ENCODE results near the gene ALDH1L1. TPM values are rescaled to one million over a fixed set of nuclear protein-coding genes. Genes with fewer than 3 reads are reported as not detected.
"Not testable (repeated sequence)": the region's sequence is repeated elsewhere in the genome, so short reads cannot be mapped to it uniquely, and the experiment has no call there.

Gene ALDH1L1
- total RNA-seq, 4 donors from 2014 or later, result 125 to 176 (median 150) TPM

DNA sequence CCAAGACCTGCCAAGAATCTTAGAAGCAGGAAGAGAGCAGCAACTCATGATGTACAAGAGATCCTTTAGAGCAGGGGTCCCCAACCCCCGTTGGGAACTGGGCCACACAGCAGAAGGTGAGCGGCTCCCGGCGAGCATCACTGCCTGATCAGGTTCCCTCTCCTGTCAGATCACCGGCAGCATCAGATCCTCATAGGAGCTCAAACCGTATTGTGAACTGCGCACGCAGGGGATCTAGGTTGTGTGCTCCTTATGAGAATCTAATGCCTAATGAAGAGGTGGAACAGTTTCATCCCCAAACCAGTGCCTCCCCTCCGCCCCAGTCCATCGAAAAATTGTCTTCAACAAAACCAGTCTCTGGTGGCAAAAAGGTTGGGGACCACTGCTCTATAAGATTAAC lies 110.2 kb downstream of the ALDH1L1 start:
- ATAC-seq (ENCODE audit: low FRiP score) (no peak), DNase-seq (ENCODE audit: low spot score) (no peak)
- TF ChIP-seq, protein P1, sequence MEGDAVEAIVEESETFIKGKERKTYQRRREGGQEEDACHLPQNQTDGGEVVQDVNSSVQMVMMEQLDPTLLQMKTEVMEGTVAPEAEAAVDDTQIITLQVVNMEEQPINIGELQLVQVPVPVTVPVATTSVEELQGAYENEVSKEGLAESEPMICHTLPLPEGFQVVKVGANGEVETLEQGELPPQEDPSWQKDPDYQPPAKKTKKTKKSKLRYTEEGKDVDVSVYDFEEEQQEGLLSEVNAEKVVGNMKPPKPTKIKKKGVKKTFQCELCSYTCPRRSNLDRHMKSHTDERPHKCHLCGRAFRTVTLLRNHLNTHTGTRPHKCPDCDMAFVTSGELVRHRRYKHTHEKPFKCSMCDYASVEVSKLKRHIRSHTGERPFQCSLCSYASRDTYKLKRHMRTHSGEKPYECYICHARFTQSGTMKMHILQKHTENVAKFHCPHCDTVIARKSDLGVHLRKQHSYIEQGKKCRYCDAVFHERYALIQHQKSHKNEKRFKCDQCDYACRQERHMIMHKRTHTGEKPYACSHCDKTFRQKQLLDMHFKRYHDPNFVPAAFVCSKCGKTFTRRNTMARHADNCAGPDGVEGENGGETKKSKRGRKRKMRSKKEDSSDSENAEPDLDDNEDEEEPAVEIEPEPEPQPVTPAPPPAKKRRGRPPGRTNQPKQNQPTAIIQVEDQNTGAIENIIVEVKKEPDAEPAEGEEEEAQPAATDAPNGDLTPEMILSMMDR (IDR thresholded peaks at IDR 0.05), result no peak

- ATAC-seq (ENCODE audit: low FRiP score) (no peak), DNase-seq (ENCODE audit: low spot score) (no peak)
- TF ChIP-seq, protein P1 (IDR thresholded peaks at IDR 0.05), result no peak
Measured at GRCh38 chr3:126067959-126068358, 112.4 kb downstream of the ALDH1L1 start.

- DNase-seq (ENCODE audit: low spot score); ATAC-seq (ENCODE audit: low FRiP score): not testable (repeated sequence)
Measured at GRCh38 chr3:126066676-126067075, 113.7 kb downstream of the ALDH1L1 start.

DNA sequence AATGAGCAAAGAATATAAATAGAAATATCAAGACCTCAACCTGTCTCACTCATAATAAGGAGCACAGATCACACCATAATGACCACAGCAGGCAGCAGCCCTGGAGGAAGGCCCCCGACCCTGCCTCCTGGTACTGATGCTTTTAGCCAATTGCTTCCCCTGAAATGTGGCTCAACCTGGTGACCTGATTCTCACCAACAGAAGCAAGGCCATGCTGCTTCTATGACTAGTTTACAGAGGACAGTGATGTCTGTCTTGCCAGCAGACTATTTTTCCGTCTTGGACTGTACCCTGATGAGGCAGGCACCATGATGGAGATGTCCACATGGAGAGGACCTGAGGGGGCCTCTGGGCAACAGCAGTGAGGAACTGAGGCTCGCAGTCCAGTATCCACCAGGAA lies 114.5 kb downstream of the ALDH1L1 start:
- ATAC-seq (ENCODE audit: low FRiP score) (no peak), DNase-seq (ENCODE audit: low spot score) (no peak)
- TF ChIP-seq, protein P1 (IDR thresholded peaks at IDR 0.05), result no peak

DNA sequence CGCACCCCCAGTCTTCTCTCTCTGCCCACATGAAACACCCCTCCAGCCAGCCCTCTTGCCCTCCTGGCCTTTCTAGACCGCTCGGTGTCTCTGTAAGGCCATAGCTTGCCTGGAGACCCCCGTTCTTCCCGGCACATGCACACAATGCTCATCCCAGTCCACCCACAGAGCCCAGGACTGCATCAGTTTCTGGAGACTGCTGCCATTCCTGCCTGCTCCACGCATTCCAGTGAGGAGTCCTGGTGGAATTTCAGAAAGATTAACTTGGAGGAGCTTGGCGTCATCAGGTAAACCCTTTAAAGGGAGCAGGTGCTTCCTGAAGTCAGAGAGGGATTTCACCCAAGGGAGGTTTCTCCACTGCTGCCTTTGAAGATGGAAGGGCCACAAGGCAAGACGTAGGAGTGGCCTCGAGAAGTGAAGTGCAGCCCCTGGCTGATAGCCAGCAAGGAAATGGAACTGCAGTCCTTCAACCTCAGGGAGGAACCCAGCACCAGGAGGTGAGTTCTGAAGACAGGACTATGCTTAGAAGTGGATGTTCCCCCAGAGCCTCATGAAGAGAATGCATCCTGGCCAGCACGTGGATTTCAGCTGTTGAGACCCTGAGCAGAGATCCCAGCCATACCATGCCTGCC lies 115.6 kb downstream of the ALDH1L1 start:
- ATAC-seq (ENCODE audit: low FRiP score) (no peak), DNase-seq (ENCODE audit: low spot score) (no peak)
- TF ChIP-seq, protein P1 (IDR thresholded peaks at IDR 0.05), result no peak

DNA sequence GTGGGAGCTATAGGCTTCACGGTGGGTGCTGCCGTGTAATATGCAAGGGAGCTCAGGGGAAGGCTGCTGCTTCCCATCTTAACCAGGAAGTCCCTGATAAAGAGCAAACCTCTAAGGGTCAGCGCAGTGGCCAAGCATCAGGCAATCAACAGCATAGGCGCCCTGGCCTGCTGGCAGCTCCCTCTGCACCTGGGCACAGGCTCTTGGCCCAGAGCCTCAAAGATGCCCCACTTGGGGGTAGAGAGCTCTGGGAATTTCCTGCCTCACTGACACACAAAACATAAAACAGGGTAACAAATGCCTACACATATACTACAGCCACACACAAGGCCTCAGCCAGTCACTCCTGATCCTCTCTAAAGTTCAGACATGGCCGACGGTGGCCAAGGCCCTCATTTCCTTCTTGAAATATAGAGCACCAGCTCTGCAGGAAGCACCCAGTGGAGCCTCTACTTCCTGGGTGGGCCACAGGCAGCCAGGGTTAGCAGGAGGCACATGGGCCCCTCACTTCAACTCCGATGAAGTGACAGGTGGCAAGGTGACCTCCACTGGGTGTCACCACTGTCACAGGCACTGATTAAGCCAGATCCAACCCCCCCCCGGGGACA lies 116.9 kb downstream of the ALDH1L1 start:
- DNase-seq (ENCODE audit: low spot score) (no peak), ATAC-seq (ENCODE audit: low FRiP score) (no peak)
- TF ChIP-seq, protein P1 (IDR thresholded peaks at IDR 0.05), result no peak

GRCh38 chr3:126061301-126062032 lies 118.9 kb downstream of the ALDH1L1 start:
- ATAC-seq (ENCODE audit: low FRiP score), result no peak
- TF ChIP-seq, protein P1 (IDR thresholded peaks at IDR 0.05), result no peak
- DNase-seq (ENCODE audit: low spot score), result no peak
